ENCODE measurements around the gene HAND1. TPM values are rescaled to one million over a fixed set of nuclear protein-coding genes. Genes with fewer than 3 reads are reported as not detected.

The HAND1 gene
- total and polyA plus RNA-seq, 9 of the 15 experiments (the other 6 are each of a cell fraction or from before 2014, with no cell fraction given) = not detected

DNA sequence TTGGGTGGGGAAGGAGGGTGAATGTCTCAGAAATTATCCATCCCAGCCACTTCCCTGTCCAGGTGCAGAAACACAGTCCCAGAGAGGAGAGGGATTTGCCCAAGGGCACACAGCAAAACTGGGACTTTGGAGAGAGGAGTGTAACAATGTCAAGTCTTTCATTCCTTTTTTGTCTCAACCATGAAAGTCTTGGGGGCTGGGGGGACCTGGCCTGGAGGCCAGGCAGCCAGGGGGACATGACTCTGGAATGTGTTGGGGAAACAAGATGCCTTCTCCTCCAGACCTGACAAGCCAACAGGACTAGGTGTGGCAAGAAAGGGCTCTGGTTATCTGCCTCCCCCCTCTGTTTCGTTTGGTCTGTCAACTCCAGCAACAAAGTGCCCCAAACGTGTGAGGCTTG is 13.9 kb upstream of the HAND1 start (continued):
- no peak for TF ChIP-seq KDM1A (IDR thresholded peaks at IDR 0.05)
- TF ChIP-seq DPF2 (IDR thresholded peaks at IDR 0.05) = no peak
- no peak for TF ChIP-seq MCM5 (IDR thresholded peaks at IDR 0.05; ENCODE audit: low read depth)
- TF ChIP-seq SUPT5H (IDR thresholded peaks at IDR 0.05) = no peak
- no peak for TF ChIP-seq SMAD3 (CRISPR knock-in tag; conservative IDR thresholded peaks at IDR 0.05)
- no peak for TF ChIP-seq BMI1 (IDR thresholded peaks at IDR 0.05; ENCODE audit: low read length)

DNA sequence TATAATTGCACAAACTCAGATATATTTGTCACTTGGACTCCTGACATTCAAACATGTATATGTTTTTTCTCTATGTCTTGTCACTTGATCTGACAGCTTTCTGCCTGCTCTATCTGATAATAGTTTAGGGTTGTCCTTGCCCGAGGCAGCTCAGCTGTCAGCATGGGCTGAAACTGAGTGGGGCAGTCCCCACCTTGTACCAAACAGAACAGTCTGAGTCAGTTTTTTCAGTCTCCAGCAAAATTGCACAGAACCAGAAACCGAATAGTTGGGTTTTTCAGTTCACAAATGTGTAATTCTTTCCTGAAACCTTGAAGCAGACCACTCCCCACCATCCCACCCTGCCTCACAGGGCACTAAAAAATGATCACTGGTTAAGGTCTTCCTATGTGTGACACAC is 9.5 kb upstream of the HAND1 start:
- Histone ChIP-seq H3K4me1 (replicated peaks in 1 of 2; ENCODE audit: control insufficient read depth in 2 of 2, insufficient read depth in 2 of 2, low read length in 2 of 2) (peaks cover 0 to 5% of the 10 kb centered on the region in 2 experiments; a peak in 1 of 5 replicates), H3K4me3 (no peak overlapping the region), H2AFZ (ENCODE audit: low read depth, low read length) (no peak overlapping the region), H3K9me3 (replicated peaks; ENCODE audit: control insufficient read depth, insufficient read depth, low read depth, low read length) (no peaks in the 10 kb centered on the region), H3K79me2 (ENCODE audit: control insufficient read depth, insufficient read depth, low read length) (no peaks in the 10 kb centered on the region), H4K20me1 (replicated peaks; ENCODE audit: control insufficient read depth, insufficient read depth, low read length) (no peaks in the 10 kb centered on the region; the same call in 1 of the 2 replicates), H3K36me3 (ENCODE audit: control insufficient read depth, insufficient read depth, low read length) (no peaks in the 10 kb centered on the region), H3K9me1 (ENCODE audit: control insufficient read depth, insufficient read depth, low read length) (no peaks in the 10 kb centered on the region), H3K4me2 (ENCODE audit: insufficient read depth, low read length) (no peak overlapping the region), H3K27me3 (ENCODE audit: control insufficient read depth in 2 of 2, insufficient read depth in 2 of 2, low read length in 2 of 2) (peaks cover 43% of the 10 kb centered on the region in 2 experiments), H3K27ac (ENCODE audit: extremely low read depth, low read depth, low read length) (no peak overlapping the region), H3K9ac (ENCODE audit: insufficient read depth in 1 of 2, low read depth in 2 of 2, low read length in 2 of 2) (no peak overlapping the region)
- ATAC-seq (no peak), FAIRE-seq (no peak), DNase-seq (ENCODE audit: extremely low read depth in 1 of 4, low spot score in 3 of 4) (no peak)
- intact Hi-C loops (cut with micrococcal nuclease) = no loop called here
- no TSS peak for BruUV-seq (replicated peaks)
- in situ Hi-C loops (cut with MboI) = no loop called here
- WGBS (ENCODE audit: insufficient coverage, low coverage, missing lambda C conversion rate) = 0% methylated on average over 2 of the region's 2 CpGs
- no peak for TF ChIP-seq ZNF354B (CRISPR knock-in tag; IDR thresholded peaks at IDR 0.05)
- TF ChIP-seq ZNF12 (CRISPR knock-in tag; IDR thresholded peaks at IDR 0.05) = no peak
- TF ChIP-seq, protein P1, sequence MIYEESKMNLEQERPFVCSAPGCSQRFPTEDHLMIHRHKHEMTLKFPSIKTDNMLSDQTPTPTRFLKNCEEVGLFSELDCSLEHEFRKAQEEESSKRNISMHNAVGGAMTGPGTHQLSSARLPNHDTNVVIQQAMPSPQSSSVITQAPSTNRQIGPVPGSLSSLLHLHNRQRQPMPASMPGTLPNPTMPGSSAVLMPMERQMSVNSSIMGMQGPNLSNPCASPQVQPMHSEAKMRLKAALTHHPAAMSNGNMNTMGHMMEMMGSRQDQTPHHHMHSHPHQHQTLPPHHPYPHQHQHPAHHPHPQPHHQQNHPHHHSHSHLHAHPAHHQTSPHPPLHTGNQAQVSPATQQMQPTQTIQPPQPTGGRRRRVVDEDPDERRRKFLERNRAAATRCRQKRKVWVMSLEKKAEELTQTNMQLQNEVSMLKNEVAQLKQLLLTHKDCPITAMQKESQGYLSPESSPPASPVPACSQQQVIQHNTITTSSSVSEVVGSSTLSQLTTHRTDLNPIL (CRISPR knock-in tag; IDR thresholded peaks at IDR 0.05) = no peak
- POLR2A ChIA-PET = no interaction called here
- CTCF ChIA-PET (ENCODE audit: low intra/inter-chr PET ratio) = no interaction called here
